Lung microvascular endothelial cell (primary cell): Measurements from ENCODE around the gene APLP2. TPM values are rescaled to one million over a fixed set of nuclear protein-coding genes. Genes with fewer than 3 reads are reported as not detected.
"Not testable (repeated sequence)": the region's sequence is repeated elsewhere in the genome, so short reads cannot be mapped to it uniquely, and the experiment has no call there.

Source experiments
- DNase-seq, 2 donors: peaks; one replicate each; pipeline versions ENCODE4 v3.0.0 to v3.0.0-alpha.2; 2010; ENCODE audit warnings: low read depth in 2 of 2
- total RNA-seq: library from RNA; depleted of rRNA; stranded (reverse); fragments of >200 nt; gene quantifications from 2 replicates; pipeline ENCODE4 v1.2.1, GENCODE V29; 2014

Gene APLP2
- 763 and 1,111 TPM in 2 replicates for total RNA-seq

- DNase-seq, result peak; percentile 99
These were observed at the start of gene APLP2 for GRCh38 chr11:130069659-130070108. APLP2 (plus strand) TSS chr11:130069894; CDS start chr11:130069978, 84 bp downstream.

GRCh38 chr11:130020323-130020722, 49.4 kb upstream of the APLP2 start:
- DNase-seq, result no peak

- DNase-seq, result not testable (repeated sequence)
These were observed 48.1 kb upstream of the APLP2 start for GRCh38 chr11:130021606-130022005.

GRCh38 chr11:130022799-130023198, 46.9 kb upstream of the APLP2 start:
- peak; percentile 17 to 51 for DNase-seq

- DNase-seq, result peak; percentile 90 to 97
These were observed 46.5 kb upstream of the APLP2 start for GRCh38 chr11:130023204-130023603.

GRCh38 chr11:130024361-130024760, 45.3 kb upstream of the APLP2 start:
- DNase-seq, result peak; percentile 25 to 50

- no peak for DNase-seq
These were observed 44.3 kb upstream of the APLP2 start for GRCh38 chr11:130025371-130025770.

- peak; percentile 7 to 24 for DNase-seq
These were observed 40.6 kb upstream of the APLP2 start for GRCh38 chr11:130029137-130029536.

- DNase-seq, result no peak
These were observed 38.6 kb upstream of the APLP2 start for GRCh38 chr11:130031056-130031455.

- DNase-seq, result no peak
These were observed 37.7 kb upstream of the APLP2 start for GRCh38 chr11:130031945-130032344.

- DNase-seq, result no peak
These were observed 36.8 kb upstream of the APLP2 start for GRCh38 chr11:130032931-130033330.

GRCh38 chr11:130034236-130034635, 35.5 kb upstream of the APLP2 start:
- no peak for DNase-seq

- peak; percentile 81 to 96 for DNase-seq
These were observed 32.6 kb upstream of the APLP2 start for GRCh38 chr11:130037058-130037457.

GRCh38 chr11:130037881-130038585, 31.7 kb upstream of the APLP2 start:
- DNase-seq, result peak; percentile 23 to 65

GRCh38 chr11:130040281-130040940, 29.3 kb upstream of the APLP2 start:
- DNase-seq, result no peak

GRCh38 chr11:130042093-130042591, 27.6 kb upstream of the APLP2 start:
- peak; percentile 98 to 99 for DNase-seq

- DNase-seq, result peak in 1 of 2 donors; percentile 16
These were observed 26.1 kb upstream of the APLP2 start for GRCh38 chr11:130043575-130043974.

- no peak for DNase-seq
These were observed 22.6 kb upstream of the APLP2 start for GRCh38 chr11:130047141-130047540.

GRCh38 chr11:130049328-130049771, 20.3 kb upstream of the APLP2 start:
- no peak for DNase-seq

- DNase-seq, result no peak
These were observed 19.4 kb upstream of the APLP2 start for GRCh38 chr11:130050257-130050656.

GRCh38 chr11:130051082-130051481, 18.6 kb upstream of the APLP2 start:
- DNase-seq, result no peak

- no peak for DNase-seq
These were observed 17.1 kb upstream of the APLP2 start for GRCh38 chr11:130052567-130052966.

GRCh38 chr11:130054966-130055365, 14.7 kb upstream of the APLP2 start:
- no peak for DNase-seq
